ENCODE data around the gene KIAA1217. TPM values are rescaled to one million over a fixed set of nuclear protein-coding genes. Genes with fewer than 3 reads are reported as not detected.

Gene KIAA1217
- total RNA-seq, 1 donor, result 0.21 TPM

GRCh38 chr10:24542314-24543270 lies 333.7 kb downstream of the KIAA1217 start:
- Histone ChIP-seq H3K4me3 (ENCODE audit: low read length) (no peak overlapping the region), H3K27me3 (ENCODE audit: insufficient read depth, low read length) (no peaks in the 10 kb centered on the region), H3K9me3 (ENCODE audit: low read depth, low read length) (no peaks in the 10 kb centered on the region), H3K4me1 (ENCODE audit: insufficient read depth, low read length) (no peaks in the 10 kb centered on the region)

DNA sequence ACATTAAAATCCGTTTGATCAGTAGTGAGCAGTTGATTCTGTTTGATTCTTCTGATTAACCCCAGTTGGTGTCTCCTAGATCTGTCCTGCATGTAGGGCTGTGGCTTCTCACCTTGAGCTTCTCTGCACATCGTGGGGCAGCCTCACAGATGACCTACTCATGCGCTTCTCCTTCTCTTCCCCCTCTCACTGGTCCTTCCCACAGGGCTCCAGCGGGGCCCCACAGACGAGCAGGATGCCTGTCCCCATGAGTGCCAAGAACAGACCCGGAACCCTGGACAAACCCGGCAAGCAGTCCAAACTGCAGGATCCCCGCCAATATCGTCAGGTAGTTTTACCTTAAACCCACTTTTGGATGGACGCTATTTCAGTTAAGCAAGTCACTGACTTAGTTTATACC lies 335.8 kb downstream of the KIAA1217 start:
- no peaks in the 10 kb centered on the region for H3K27me3 ChIP-seq (ENCODE audit: insufficient read depth, low read length)
- no peaks in the 10 kb centered on the region for H3K4me1 ChIP-seq (ENCODE audit: insufficient read depth, low read length)
- H3K9me3 ChIP-seq (ENCODE audit: low read depth, low read length), result no peaks in the 10 kb centered on the region
- no peak overlapping the region for H3K4me3 ChIP-seq (ENCODE audit: low read length)

DNA sequence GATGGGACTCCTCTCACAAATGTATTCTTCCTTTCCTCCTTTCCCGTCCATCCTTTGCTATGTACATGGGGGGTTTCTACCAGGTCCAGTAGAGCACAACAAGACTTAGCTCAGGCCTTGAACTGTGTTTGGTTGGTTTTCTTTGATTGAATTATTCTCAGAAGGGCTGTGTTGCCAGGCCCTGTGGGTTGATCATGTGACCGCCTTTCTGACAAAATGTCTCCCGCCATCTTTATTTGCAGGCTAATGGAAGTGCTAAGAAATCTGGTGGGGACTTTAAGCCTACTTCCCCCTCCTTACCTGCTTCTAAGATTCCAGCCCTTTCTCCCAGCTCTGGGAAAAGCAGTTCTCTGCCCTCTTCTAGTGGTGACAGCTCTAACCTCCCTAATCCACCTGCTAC lies 336.6 kb downstream of the KIAA1217 start:
- Histone ChIP-seq H3K4me1 (ENCODE audit: insufficient read depth, low read length) (no peaks in the 10 kb centered on the region), H3K4me3 (ENCODE audit: low read length) (no peak overlapping the region), H3K9me3 (ENCODE audit: low read depth, low read length) (no peaks in the 10 kb centered on the region), H3K27me3 (ENCODE audit: insufficient read depth, low read length) (no peaks in the 10 kb centered on the region)

DNA sequence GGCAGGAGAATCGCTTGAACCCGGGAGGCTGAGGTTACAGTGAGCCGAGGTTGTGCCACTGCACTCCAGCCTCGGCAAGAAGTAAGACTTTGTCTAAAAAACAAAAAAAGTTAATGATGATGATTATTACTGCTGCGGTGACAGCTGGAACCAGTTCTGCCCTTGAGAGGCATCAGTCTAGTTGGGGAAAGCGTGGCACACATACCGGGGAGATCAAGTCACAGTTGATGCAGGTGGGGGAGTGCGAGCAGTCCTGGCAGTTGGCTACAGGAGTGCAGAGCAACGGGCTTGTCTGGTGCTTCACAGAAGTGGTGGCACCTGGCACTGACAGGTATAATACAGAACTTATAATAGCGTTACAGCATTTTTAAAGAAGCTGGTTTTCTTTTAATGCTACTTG lies 341.7 kb downstream of the KIAA1217 start:
- H3K4me3 ChIP-seq (ENCODE audit: low read length), result no peak overlapping the region
- no peaks in the 10 kb centered on the region for H3K4me1 ChIP-seq (ENCODE audit: insufficient read depth, low read length)
- H3K9me3 ChIP-seq (ENCODE audit: low read depth, low read length), result no peaks in the 10 kb centered on the region
- no peaks in the 10 kb centered on the region for H3K27me3 ChIP-seq (ENCODE audit: insufficient read depth, low read length)

GRCh38 chr10:24551161-24551560 lies 342.2 kb downstream of the KIAA1217 start:
- no peaks in the 10 kb centered on the region for H3K4me1 ChIP-seq (ENCODE audit: insufficient read depth, low read length)
- H3K27me3 ChIP-seq (ENCODE audit: insufficient read depth, low read length), result no peaks in the 10 kb centered on the region
- no peak overlapping the region for H3K4me3 ChIP-seq (ENCODE audit: low read length)
- no peaks in the 10 kb centered on the region for H3K9me3 ChIP-seq (ENCODE audit: low read depth, low read length)

DNA sequence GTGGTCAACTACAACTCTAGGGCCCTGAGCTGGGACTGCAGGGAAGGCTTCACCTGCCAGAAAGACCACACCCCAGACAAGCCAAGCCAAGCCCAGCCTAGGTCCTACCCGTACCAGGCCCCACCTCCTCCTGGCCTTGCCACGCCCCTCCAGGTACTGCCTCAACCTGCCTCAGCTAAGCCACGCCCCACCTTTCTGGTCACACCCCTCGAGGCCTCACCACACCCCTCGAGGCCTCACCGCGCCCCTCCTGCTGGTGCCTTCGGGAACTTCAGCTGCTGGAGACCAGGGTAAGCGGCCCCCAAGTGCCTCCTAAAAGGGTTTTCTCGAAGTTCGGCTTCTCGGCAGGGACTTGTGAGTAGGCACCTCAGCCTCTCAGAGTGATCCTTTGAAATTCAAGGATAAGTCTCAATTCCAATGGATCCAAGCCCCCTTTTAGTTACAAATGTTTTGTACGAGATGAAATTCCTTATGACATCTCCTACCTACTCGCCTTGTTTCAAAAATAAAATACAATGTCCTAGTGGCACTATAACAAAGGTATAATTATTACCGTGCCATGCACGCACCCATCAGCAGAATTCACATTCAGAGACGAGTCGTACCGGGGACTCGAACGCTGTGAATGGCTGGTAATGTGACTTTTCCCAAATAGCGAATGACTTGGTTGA lies 343.5 kb downstream of the KIAA1217 start:
- H3K9me3 ChIP-seq (ENCODE audit: low read depth, low read length), result no peaks in the 10 kb centered on the region

DNA sequence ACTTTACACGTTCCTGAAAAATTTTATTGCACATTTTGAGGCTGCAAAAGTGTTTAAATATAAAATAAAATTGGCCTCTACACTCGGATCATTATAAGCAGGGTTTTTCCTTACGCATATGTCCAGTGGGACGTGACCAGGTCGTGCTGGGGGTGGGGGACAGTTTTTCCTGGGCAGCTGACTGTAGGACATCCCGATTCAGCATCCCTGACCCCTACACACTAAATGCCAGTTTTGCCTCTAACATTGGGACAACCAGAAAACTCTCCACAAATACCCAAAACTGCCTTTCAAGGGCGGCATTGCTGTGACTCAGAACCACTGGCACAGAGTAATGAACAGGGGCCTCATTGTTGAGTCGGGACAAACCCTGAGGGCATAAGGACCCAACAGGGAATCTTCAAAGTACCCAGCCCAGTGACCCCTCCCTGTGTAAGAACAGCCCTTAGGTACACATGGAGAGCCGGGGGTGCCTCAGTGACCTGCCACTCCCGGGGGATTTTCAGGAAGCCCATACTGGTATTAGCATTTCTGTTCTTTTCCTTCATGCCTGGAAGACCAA lies 344.2 kb downstream of the KIAA1217 start:
- no peaks in the 10 kb centered on the region for H3K9me3 ChIP-seq (ENCODE audit: low read depth, low read length)
- H3K27me3 ChIP-seq (ENCODE audit: insufficient read depth, low read length), result no peaks in the 10 kb centered on the region
- H3K4me3 ChIP-seq (ENCODE audit: low read length), result no peak overlapping the region
- H3K4me1 ChIP-seq (ENCODE audit: insufficient read depth, low read length), result no peaks in the 10 kb centered on the region

More for the DNA sequence above, 343.5 kb downstream of the KIAA1217 start:
- Histone ChIP-seq H3K27me3 (ENCODE audit: insufficient read depth, low read length) (no peaks in the 10 kb centered on the region), H3K4me3 (ENCODE audit: low read length) (no peak overlapping the region), H3K4me1 (ENCODE audit: insufficient read depth, low read length) (no peaks in the 10 kb centered on the region)

- Histone ChIP-seq H3K27me3 (ENCODE audit: insufficient read depth, low read length) (no peaks in the 10 kb centered on the region), H3K4me3 (ENCODE audit: low read length) (no peak overlapping the region), H3K9me3 (ENCODE audit: low read depth, low read length) (no peaks in the 10 kb centered on the region), H3K4me1 (ENCODE audit: insufficient read depth, low read length) (no peaks in the 10 kb centered on the region)
These were observed 345.1 kb downstream of the KIAA1217 start for GRCh38 chr10:24554036-24554435.

- H3K4me3 ChIP-seq (ENCODE audit: low read length), result no peak overlapping the region
- H3K27me3 ChIP-seq (ENCODE audit: insufficient read depth, low read length), result no peaks in the 10 kb centered on the region
- no peaks in the 10 kb centered on the region for H3K9me3 ChIP-seq (ENCODE audit: low read depth, low read length)
- H3K4me1 ChIP-seq (ENCODE audit: insufficient read depth, low read length), result no peaks in the 10 kb centered on the region
These were observed 347.3 kb downstream of the KIAA1217 start for GRCh38 chr10:24556126-24556749.

GRCh38 chr10:24556750-24557742 lies 348.1 kb downstream of the KIAA1217 start:
- Histone ChIP-seq H3K9me3 (ENCODE audit: low read depth, low read length) (no peaks in the 10 kb centered on the region), H3K4me3 (ENCODE audit: low read length) (no peak overlapping the region), H3K4me1 (ENCODE audit: insufficient read depth, low read length) (no peaks in the 10 kb centered on the region), H3K27me3 (ENCODE audit: insufficient read depth, low read length) (no peaks in the 10 kb centered on the region)

DNA sequence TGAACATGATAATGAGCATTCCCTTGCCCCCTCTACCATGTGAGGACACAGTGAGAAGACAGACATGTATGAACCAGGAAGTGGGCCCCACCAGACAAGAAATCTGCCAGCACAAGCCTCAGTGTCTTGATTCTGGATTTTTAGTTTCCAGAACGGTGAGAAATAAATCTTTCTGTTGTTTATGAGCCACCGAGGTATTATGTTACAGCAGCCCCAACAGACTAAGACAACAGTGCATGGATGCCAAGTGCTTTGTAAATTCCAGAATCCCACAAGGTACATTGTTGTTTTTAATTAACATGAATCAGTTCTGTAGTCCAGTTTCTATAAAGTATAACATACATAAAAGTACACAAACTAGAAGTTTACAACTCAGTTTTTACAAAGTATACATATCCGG lies 352.5 kb downstream of the KIAA1217 start:
- Histone ChIP-seq H3K4me3 (ENCODE audit: low read length) (no peak overlapping the region), H3K27me3 (ENCODE audit: insufficient read depth, low read length) (no peaks in the 10 kb centered on the region), H3K4me1 (ENCODE audit: insufficient read depth, low read length) (no peaks in the 10 kb centered on the region), H3K9me3 (ENCODE audit: low read depth, low read length) (no peaks in the 10 kb centered on the region)

GRCh38 chr10:24568042-24568441 lies 359.1 kb downstream of the KIAA1217 start:
- Histone ChIP-seq H3K4me1 (ENCODE audit: insufficient read depth, low read length) (no peaks in the 10 kb centered on the region), H3K9me3 (ENCODE audit: low read depth, low read length) (no peaks in the 10 kb centered on the region), H3K27me3 (ENCODE audit: insufficient read depth, low read length) (no peaks in the 10 kb centered on the region), H3K4me3 (ENCODE audit: low read length) (no peak overlapping the region)

DNA sequence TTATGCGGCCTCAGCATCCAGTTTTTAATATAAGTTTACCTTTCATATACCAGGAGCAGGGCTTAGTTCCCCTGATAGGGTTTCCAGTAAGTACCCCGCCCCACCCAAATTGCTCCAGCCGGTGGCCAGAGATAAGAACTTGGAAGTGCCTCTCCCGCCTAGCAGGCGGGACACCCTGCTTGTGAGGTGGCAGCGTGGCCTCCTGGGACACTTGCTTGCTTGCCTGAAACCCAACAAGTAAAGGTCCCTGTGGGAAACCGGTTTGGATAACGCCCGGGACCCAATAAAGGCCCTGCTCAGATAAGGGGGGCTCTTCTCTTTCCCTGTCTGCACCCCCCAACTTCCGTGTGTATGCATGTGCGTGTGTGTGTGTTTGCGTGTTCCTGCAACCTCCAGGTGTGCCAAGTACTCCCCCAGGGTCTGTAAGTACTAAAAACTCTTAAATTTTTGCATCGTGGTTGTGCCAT lies 360.4 kb downstream of the KIAA1217 start:
- no peaks in the 10 kb centered on the region for H3K9me3 ChIP-seq (ENCODE audit: low read depth, low read length)
- H3K4me3 ChIP-seq (ENCODE audit: low read length), result no peak overlapping the region
- H3K4me1 ChIP-seq (ENCODE audit: insufficient read depth, low read length), result no peaks in the 10 kb centered on the region
- H3K27me3 ChIP-seq (ENCODE audit: insufficient read depth, low read length), result no peaks in the 10 kb centered on the region

Data from mononuclear cell (primary cell).